OCI-LY3 (cell line): ENCODE measurements around the gene ITGAX.

Experiments used
- EZH2phosphoT487 ChIP-seq: fragments of 200-600 bp; shearing (Covaris generic); IDR thresholded peaks from 2 replicates; pipeline ENCODE4 v1.6.1; 2018; ENCODE audit warnings: antibody characterized with exemption, mixed run types, low read depth
- TF ChIP-seq, protein P1 (sequence below): fragments of 200-600, 300-600 bp; sonication (generic); IDR thresholded peaks from 2 replicates; pipeline ENCODE4 v1.5.1; 2014; ENCODE audit warnings: antibody characterized with exemption, low read length, low read depth

DNA sequence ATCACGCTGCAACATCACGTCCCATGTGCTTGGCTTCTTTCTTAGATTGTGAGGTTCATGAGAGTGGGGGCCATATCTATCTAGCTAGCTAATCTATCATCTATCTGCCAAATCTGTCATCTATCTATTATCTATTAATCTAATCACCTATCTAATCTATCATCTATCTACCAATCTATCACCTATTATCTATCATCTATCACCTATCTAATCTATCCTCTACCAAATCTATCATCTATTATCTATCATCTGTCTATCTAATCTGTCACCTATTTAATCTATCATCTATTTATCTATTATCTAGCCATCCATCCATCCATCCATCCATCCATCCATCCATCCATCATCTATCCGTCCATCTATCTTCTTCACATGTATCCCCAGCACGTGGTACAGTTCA lies 59.0 kb downstream of the ITGAX start:
- TF ChIP-seq, protein P1, sequence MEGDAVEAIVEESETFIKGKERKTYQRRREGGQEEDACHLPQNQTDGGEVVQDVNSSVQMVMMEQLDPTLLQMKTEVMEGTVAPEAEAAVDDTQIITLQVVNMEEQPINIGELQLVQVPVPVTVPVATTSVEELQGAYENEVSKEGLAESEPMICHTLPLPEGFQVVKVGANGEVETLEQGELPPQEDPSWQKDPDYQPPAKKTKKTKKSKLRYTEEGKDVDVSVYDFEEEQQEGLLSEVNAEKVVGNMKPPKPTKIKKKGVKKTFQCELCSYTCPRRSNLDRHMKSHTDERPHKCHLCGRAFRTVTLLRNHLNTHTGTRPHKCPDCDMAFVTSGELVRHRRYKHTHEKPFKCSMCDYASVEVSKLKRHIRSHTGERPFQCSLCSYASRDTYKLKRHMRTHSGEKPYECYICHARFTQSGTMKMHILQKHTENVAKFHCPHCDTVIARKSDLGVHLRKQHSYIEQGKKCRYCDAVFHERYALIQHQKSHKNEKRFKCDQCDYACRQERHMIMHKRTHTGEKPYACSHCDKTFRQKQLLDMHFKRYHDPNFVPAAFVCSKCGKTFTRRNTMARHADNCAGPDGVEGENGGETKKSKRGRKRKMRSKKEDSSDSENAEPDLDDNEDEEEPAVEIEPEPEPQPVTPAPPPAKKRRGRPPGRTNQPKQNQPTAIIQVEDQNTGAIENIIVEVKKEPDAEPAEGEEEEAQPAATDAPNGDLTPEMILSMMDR, result no peak
- no peak for TF ChIP-seq EZH2phosphoT487
